ENCODE measurements around the gene GLB1L.

GLB1L gene

DNA sequence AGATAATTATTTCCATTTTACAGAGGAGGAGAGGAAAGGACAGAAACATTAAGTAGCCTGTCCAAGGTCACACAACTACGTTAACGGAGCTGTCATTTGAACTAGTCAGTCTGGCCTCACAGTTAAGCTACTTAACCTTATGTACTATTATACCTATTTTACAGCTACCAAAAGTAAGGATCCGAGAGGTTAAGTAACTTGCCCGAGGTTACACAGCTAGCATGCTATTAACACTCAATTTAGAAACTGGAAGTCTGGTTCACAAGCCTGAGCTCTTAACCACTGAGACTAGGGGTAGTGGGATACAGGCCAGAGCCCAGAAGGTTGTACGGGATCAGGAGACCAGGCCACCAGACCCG lies 476 bp downstream of the GLB1L start:
- H3K27ac ChIP-seq: peak overlapping the region; percentile 88
- TF ChIP-seq, protein P1, sequence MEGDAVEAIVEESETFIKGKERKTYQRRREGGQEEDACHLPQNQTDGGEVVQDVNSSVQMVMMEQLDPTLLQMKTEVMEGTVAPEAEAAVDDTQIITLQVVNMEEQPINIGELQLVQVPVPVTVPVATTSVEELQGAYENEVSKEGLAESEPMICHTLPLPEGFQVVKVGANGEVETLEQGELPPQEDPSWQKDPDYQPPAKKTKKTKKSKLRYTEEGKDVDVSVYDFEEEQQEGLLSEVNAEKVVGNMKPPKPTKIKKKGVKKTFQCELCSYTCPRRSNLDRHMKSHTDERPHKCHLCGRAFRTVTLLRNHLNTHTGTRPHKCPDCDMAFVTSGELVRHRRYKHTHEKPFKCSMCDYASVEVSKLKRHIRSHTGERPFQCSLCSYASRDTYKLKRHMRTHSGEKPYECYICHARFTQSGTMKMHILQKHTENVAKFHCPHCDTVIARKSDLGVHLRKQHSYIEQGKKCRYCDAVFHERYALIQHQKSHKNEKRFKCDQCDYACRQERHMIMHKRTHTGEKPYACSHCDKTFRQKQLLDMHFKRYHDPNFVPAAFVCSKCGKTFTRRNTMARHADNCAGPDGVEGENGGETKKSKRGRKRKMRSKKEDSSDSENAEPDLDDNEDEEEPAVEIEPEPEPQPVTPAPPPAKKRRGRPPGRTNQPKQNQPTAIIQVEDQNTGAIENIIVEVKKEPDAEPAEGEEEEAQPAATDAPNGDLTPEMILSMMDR (IDR thresholded peaks at IDR 0.05): no peak
- TF ChIP-seq ZFX (IDR thresholded peaks at IDR 0.05; ENCODE audit: borderline replicate concordance): no peak

DNA sequence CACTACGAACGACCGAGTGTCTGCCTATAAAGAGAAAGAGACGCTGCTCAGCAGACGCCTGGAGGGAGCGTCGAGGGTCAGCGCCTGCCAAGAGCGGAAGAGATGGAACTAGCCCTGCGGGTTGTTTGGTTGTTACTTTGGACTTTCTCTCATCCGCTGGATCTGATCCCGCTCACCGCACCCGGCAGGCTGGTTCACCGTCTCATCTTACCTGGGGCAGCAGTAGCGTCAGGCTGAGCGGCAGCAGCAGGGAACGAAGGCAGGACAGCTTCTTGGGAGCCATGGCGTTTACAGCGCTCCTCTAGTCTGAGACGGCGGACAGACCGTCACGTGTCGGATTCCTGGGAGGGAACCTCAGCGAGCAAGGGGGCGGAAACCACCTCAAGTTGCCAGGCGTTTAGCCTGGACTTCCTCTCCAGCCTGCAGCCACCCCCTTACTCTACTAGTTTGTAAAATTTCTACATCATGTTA lies 1.9 kb downstream of the GLB1L start:
- peak overlapping the region; percentile 88 for H3K27ac ChIP-seq
- TF ChIP-seq, protein P1 (IDR thresholded peaks at IDR 0.05): no peak
- TF ChIP-seq ZFX (IDR thresholded peaks at IDR 0.05; ENCODE audit: borderline replicate concordance): no peak

DNA sequence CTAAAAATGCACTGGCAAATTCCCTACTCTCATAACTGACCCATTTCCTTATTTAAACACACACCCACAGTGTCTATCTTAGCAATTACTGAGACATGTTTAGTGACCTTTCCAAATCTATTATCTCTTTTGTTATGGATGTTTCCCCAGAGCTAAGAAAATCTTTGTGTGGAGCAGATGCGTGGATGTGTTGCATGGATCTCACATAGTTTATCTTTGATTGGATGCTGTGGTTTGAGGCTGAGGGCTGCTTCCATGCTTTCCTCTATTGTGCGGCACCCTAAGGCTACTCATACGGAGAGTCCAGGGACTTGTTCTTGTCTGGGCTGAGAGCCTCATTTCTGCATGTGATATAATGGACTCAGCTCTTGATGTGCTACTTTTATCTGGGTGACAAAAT lies 10.9 kb downstream of the GLB1L start:
- H3K27ac ChIP-seq: no peak overlapping the region
- TF ChIP-seq, protein P1 (IDR thresholded peaks at IDR 0.05): no peak
- no peak for TF ChIP-seq ZFX (IDR thresholded peaks at IDR 0.05; ENCODE audit: borderline replicate concordance)

DNA sequence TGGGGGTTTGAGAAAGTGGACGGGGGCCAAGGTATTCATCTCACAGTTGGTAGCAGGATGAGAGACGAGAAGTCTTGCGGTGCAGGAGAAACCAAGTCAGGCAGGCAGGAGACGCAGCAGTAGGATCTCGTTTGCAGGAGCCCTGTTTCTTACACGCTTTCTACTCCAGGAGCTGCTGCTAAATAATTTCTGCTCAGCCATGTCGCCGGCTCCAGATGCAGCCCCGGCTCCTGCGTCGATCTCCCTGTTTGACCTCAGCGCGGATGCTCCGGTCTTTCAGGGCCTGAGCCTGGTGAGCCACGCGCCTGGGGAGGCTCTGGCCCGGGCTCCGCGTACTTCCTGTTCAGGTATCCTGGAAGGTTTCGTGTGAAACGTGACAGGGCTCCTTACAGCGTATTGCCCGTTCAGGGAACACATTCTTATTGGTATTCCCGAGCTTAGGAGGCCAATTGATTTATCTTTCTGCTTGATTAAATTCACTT lies 15.1 kb downstream of the GLB1L start:
- H3K27ac ChIP-seq: peak overlapping the region; percentile 95
- TF ChIP-seq ZFX (IDR thresholded peaks at IDR 0.05; ENCODE audit: borderline replicate concordance): no peak
- TF ChIP-seq, protein P1 (IDR thresholded peaks at IDR 0.05): no peak

DNA sequence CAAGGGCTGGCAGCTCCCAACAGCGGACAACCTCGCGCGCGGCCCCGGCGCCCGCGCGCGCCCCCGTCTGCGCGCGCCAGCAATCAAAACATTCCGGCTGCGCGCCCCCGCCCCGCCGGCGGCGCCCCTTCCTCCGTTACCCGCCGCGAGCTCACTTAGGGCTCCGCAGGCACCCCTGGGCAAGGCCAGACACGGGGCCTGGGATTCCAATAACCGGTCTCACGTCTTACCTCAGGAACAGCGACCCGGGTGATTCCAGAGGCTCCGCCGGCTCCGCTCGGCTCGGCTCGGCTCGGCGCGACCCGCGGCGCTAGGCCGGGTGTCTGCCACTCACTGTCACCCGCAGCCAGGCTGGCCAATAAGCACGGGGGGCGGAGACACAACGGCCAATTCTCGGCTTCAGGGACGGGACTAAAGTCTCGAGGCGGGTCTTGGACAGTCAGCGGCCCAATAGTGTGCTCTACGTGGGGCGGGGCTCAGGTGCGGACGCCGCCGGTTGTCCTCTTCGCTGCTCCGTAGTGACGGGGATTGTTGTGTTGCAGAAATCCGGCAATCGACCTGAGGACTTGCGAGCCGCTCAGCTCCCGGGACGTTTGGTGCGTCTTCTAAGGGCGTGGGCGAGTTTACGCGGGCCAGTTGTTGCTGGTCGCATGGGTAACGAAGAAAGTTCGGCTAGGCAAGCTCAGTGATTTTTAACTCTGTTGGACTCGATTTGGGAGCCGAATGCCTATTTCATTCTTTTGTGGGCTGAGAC lies 15.8 kb downstream of the GLB1L start, which contains the start of the genes ANKZF1 and ATG9A:
TSS of gene ANKZF1 (plus strand) at position 502 of the 754 bp plus-strand sequence. CDS start 452 bp downstream, outside the sequence.
TSS of gene ATG9A (minus strand) at position 332 of the 754 bp plus-strand sequence. CDS start 1,612 bp downstream, outside the sequence.
- H3K27ac ChIP-seq: peak within 1 kb of the TSS; percentile 95
- TF ChIP-seq ZFX (IDR thresholded peaks at IDR 0.05; ENCODE audit: borderline replicate concordance): no peak
- TF ChIP-seq, protein P1 (IDR thresholded peaks at IDR 0.05): no peak

DNA sequence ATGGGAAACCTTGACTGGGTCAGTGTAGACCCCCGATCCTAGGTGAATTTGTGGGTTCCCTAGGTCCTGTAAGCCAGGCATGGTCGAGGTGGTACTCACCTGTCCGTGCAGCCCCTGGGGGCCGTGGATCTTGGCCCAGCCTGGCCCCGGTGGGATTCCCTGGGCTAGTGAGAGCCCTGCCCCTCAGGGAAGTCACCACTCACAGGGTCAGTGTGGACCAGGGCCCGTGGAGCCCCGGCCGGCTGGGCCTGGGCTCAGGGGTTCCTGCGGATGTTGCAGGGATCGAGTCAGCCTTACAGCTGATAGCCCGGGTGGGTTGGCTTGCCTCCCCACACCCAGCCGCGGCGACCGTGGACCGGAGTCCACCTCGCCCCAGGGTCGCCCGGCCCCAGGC lies 16.3 kb downstream of the GLB1L start:
- peak overlapping the region; percentile 95 for H3K27ac ChIP-seq

More for the DNA sequence above, 16.3 kb downstream of the GLB1L start:
- TF ChIP-seq ZFX (IDR thresholded peaks at IDR 0.05; ENCODE audit: borderline replicate concordance): no peak
- TF ChIP-seq, protein P1 (IDR thresholded peaks at IDR 0.05): no peak

Data from 22Rv1 (cell line).